Measurements from ENCODE around the gene GAA.

DNA sequence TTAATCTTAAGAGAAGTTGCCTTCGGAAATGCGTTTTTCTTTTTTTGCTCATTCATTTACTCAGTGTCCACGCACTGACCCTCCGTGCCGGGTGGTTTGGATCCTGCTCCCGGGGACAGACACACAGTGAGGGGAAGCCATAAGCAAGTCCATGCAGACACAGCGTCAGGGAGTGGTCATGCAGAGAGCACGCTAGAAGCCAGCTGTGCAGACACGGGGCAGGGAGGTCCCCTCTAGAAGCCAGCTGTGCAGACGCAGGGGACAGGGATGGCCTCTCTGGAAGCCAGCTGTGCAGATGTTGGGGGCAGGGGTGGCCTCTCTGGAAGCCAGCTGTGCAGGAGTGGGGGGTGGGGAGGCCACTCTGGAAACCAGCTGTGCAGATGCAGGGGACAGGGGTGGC is 4.8 kb downstream of the GAA start:
- TF ChIP-seq, protein P1, sequence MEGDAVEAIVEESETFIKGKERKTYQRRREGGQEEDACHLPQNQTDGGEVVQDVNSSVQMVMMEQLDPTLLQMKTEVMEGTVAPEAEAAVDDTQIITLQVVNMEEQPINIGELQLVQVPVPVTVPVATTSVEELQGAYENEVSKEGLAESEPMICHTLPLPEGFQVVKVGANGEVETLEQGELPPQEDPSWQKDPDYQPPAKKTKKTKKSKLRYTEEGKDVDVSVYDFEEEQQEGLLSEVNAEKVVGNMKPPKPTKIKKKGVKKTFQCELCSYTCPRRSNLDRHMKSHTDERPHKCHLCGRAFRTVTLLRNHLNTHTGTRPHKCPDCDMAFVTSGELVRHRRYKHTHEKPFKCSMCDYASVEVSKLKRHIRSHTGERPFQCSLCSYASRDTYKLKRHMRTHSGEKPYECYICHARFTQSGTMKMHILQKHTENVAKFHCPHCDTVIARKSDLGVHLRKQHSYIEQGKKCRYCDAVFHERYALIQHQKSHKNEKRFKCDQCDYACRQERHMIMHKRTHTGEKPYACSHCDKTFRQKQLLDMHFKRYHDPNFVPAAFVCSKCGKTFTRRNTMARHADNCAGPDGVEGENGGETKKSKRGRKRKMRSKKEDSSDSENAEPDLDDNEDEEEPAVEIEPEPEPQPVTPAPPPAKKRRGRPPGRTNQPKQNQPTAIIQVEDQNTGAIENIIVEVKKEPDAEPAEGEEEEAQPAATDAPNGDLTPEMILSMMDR (IDR thresholded peaks at IDR 0.05) = no peak
- no peak for TF ChIP-seq POLR2A (IDR thresholded peaks at IDR 0.05)
